Neural cell (in vitro differentiated cells): ENCODE results near the gene ZFAND4. TPM values are rescaled to one million over a fixed set of nuclear protein-coding genes. Genes with fewer than 3 reads are reported as not detected.

Source experiments
- H2AFZ ChIP-seq: fragments of 200-600, 300-800 bp; sonication (generic), shearing (Covaris generic); 2 replicates; pipeline ENCODE4 v1.6.0; 2014; ENCODE audit warnings: low read depth, mild to moderate bottlenecking, antibody characterized with exemption, low read length, moderate library complexity
- H3F3A ChIP-seq: fragments of 200-600 bp; shearing (Covaris generic); 2 replicates; pipeline ENCODE4 v1.6.1; 2016; ENCODE audit warnings: mild to moderate bottlenecking, moderate library complexity, mixed read lengths, antibody characterized with exemption, low read length; ENCODE audit not compliant: insufficient read depth, poor library complexity, severe bottlenecking
- H3K27ac ChIP-seq: fragments of 200-600, 300-800 bp; sonication (generic), shearing (Covaris generic); 2 replicates; pipeline ENCODE4 v1.5.1; 2014; ENCODE audit warnings: mild to moderate bottlenecking, low read length, moderate library complexity
- H3K27me3 ChIP-seq: fragments of 300-800, 200-600 bp; sonication (generic), shearing (Covaris generic); 2 replicates; pipeline ENCODE4 v1.6.0; 2014; ENCODE audit warnings: mild to moderate bottlenecking, low read depth, low read length, moderate library complexity; ENCODE audit not compliant: insufficient read depth
- H3K36me3 ChIP-seq: fragments of 300-800, 200-600 bp; sonication (generic), shearing (Covaris generic); 2 replicates; pipeline ENCODE4 v1.5.1; 2014; ENCODE audit warnings: mild to moderate bottlenecking, antibody characterized with exemption, low read length, moderate library complexity; ENCODE audit not compliant: insufficient read depth
- H3K4me2 ChIP-seq: fragments of 300-800, 200-600 bp; sonication (generic), shearing (Covaris generic); 2 replicates; pipeline ENCODE4 v1.6.0; 2014; ENCODE audit warnings: mild to moderate bottlenecking, low read length
- H3K4me3 ChIP-seq: fragments of 300-800, 200-600 bp; sonication (generic), shearing (Covaris generic); 2 replicates; pipeline ENCODE4 v1.5.1; 2014; ENCODE audit warnings: mild to moderate bottlenecking, low read length, moderate library complexity
- H3K79me2 ChIP-seq: fragments of 200-600 bp; shearing (Covaris generic); replicated peaks from 2 replicates; pipeline ENCODE4 v1.6.0; 2014; ENCODE audit warnings: mild to moderate bottlenecking, low read length, moderate library complexity; ENCODE audit not compliant: insufficient read depth
- H3K9ac ChIP-seq: fragments of 300-800, 200-600 bp; sonication (generic), shearing (Covaris generic); 2 replicates; pipeline ENCODE4 v1.6.1; 2016; ENCODE audit warnings: mild to moderate bottlenecking, low read length, mixed read lengths
- H3K9me2 ChIP-seq: fragments of 200-600 bp; shearing (Covaris generic); 2 replicates; pipeline ENCODE4 v1.6.1; 2016; ENCODE audit warnings: mild to moderate bottlenecking, low read length, mixed read lengths; ENCODE audit not compliant: insufficient read depth
- H3K9me3 ChIP-seq: fragments of 200-600, 300-800 bp; sonication (generic), shearing (Covaris generic); 2 replicates; pipeline ENCODE4 v1.6.1; 2016; ENCODE audit warnings: mild to moderate bottlenecking, mixed run types, low read length, moderate library complexity, mixed read lengths
- H4K20me1 ChIP-seq: fragments of 200-600 bp; shearing (Covaris generic); 2 replicates; pipeline ENCODE4 v1.6.1; 2016; ENCODE audit warnings: mild to moderate bottlenecking, mixed run types; ENCODE audit not compliant: insufficient read depth
- CTCF ChIP-seq: fragments of 450-650 bp; IDR thresholded peaks from 2 replicates; pipeline ENCODE4 v1.5.1; 2014; ENCODE audit warnings: antibody characterized with exemption, mild to moderate bottlenecking, moderate library complexity; ENCODE audit not compliant: poor library complexity, severe bottlenecking
- EP300 ChIP-seq: fragments of 450-650 bp; conservative IDR thresholded peaks from 2 replicates; pipeline ENCODE4 v1.6.1; 2014; ENCODE audit warnings: antibody characterized with exemption, mild to moderate bottlenecking, moderate library complexity; ENCODE audit not compliant: poor library complexity, severe bottlenecking
- EZH2 ChIP-seq: fragments of 200-600, 300-800 bp; shearing (Covaris generic), sonication (generic); IDR thresholded peaks from 2 replicates; pipeline ENCODE4 v1.6.1; 2014; ENCODE audit warnings: antibody characterized with exemption, low read length, borderline replicate concordance, mild to moderate bottlenecking; ENCODE audit not compliant: insufficient read depth, poor library complexity, severe bottlenecking
- MXI1 ChIP-seq: fragments of 450-650 bp; conservative IDR thresholded peaks from 2 replicates; pipeline ENCODE4 v1.6.1; 2014; ENCODE audit warnings: antibody characterized with exemption, mild to moderate bottlenecking; ENCODE audit not compliant: poor library complexity, severe bottlenecking
- POLR2AphosphoS5 ChIP-seq: IDR thresholded peaks from 2 replicates; pipeline ENCODE4 v1.6.1; 2012
- RAD21 ChIP-seq: fragments of 450-650 bp; conservative IDR thresholded peaks from 2 replicates; pipeline ENCODE4 v1.6.1; 2014; ENCODE audit warnings: antibody characterized with exemption, mild to moderate bottlenecking, moderate library complexity
- REST ChIP-seq: IDR thresholded peaks from 2 replicates; pipeline ENCODE4 v1.6.1; 2012; ENCODE audit warnings: borderline replicate concordance
- SMC3 ChIP-seq: fragments of 450-650 bp; conservative IDR thresholded peaks from 2 replicates; pipeline ENCODE4 v1.6.1; 2014; ENCODE audit warnings: antibody characterized with exemption, mild to moderate bottlenecking, moderate library complexity; ENCODE audit not compliant: poor library complexity
- TAF1 ChIP-seq: IDR thresholded peaks from 2 replicates; pipeline ENCODE4 v1.6.1; 2012; ENCODE audit warnings: low read depth
- polyA plus RNA-seq: library from polyadenylated mRNA; depleted of rRNA; stranded (reverse); fragments of >200 nt; gene quantifications from 2 replicates; pipeline ENCODE4 v1.2.3, GENCODE V29; 2014

The ZFAND4 gene
- polyA plus RNA-seq, 1 donor from 2014 or later = 8.3 TPM

GRCh38 chr10:45581216-45581549 is 91.4 kb downstream of the ZFAND4 start:
- no peak for TF ChIP-seq POLR2AphosphoS5
- TF ChIP-seq EP300 = no peak
- TF ChIP-seq EZH2 = no peak
- TF ChIP-seq TAF1 = no peak
- TF ChIP-seq MXI1 = no peak
- TF ChIP-seq SMC3 = no peak
- TF ChIP-seq RAD21 = no peak
- no peak for TF ChIP-seq CTCF
- no peak for TF ChIP-seq REST
- H3K27ac ChIP-seq = no peak overlapping the region
- H3F3A ChIP-seq = no peaks in the 10 kb centered on the region
- H3K4me3 ChIP-seq = no peak overlapping the region
- no peaks in the 10 kb centered on the region for H3K9me2 ChIP-seq
- no peaks in the 10 kb centered on the region for H3K36me3 ChIP-seq
- no peak overlapping the region for H3K4me2 ChIP-seq
- H4K20me1 ChIP-seq = no peaks in the 10 kb centered on the region
- H3K9ac ChIP-seq = no peak overlapping the region
- H3K79me2 ChIP-seq = peaks cover 6% of the 10 kb centered on the region
- no peak overlapping the region for H2AFZ ChIP-seq
- H3K27me3 ChIP-seq = no peaks in the 10 kb centered on the region
- H3K9me3 ChIP-seq = no peaks in the 10 kb centered on the region

- H3K27ac ChIP-seq = no peak overlapping the region
- H3K27me3 ChIP-seq = no peaks in the 10 kb centered on the region
- H2AFZ ChIP-seq = no peak overlapping the region
- H3K4me3 ChIP-seq = no peak overlapping the region
- no peak overlapping the region for H3K9ac ChIP-seq
- H3K4me2 ChIP-seq = no peak overlapping the region
- peaks cover 6% of the 10 kb centered on the region for H3K79me2 ChIP-seq
- no peaks in the 10 kb centered on the region for H3K9me2 ChIP-seq
- no peaks in the 10 kb centered on the region for H3F3A ChIP-seq
- no peaks in the 10 kb centered on the region for H4K20me1 ChIP-seq
- TF ChIP-seq EZH2 (no peak), MXI1 (no peak), POLR2AphosphoS5 (no peak), SMC3 (no peak), CTCF (no peak), TAF1 (no peak), REST (no peak), EP300 (no peak), RAD21 (no peak)
- no peaks in the 10 kb centered on the region for H3K36me3 ChIP-seq
- H3K9me3 ChIP-seq = no peaks in the 10 kb centered on the region
Measured at GRCh38 chr10:45580371-45581215, 92.0 kb downstream of the ZFAND4 start.
